ENCODE measurements around the gene NPBWR2.
"Not testable (repeated sequence)": the region's sequence is repeated elsewhere in the genome, so short reads cannot be mapped to it uniquely, and the experiment has no call there.

NPBWR2 gene

GRCh38 chr20:64121586-64121985 lies 14.2 kb upstream of the NPBWR2 start:
- no peak overlapping the region for H3K4me3 ChIP-seq (replicated peaks in 1 of 2; ENCODE audit: low read depth in 2 of 2, low read length in 2 of 2)
- DNase-seq (ENCODE audit: low read depth in 2 of 2), result no peak
- TF ChIP-seq CTCF (IDR thresholded peaks at IDR 0.05; ENCODE audit: low read depth, low read length), result no peak

- no peak overlapping the region for H3K4me3 ChIP-seq (replicated peaks in 1 of 2; ENCODE audit: low read depth in 2 of 2, low read length in 2 of 2)
- no peak for TF ChIP-seq CTCF (IDR thresholded peaks at IDR 0.05; ENCODE audit: low read depth, low read length)
- no peak for DNase-seq (ENCODE audit: low read depth in 2 of 2)
These were observed 12.4 kb upstream of the NPBWR2 start for GRCh38 chr20:64119681-64120341.

- no peak overlapping the region for H3K4me3 ChIP-seq (replicated peaks in 1 of 2; ENCODE audit: low read depth in 2 of 2, low read length in 2 of 2)
- DNase-seq (ENCODE audit: low read depth in 2 of 2), result no peak
- TF ChIP-seq CTCF (IDR thresholded peaks at IDR 0.05; ENCODE audit: low read depth, low read length), result no peak
These were observed 11.9 kb upstream of the NPBWR2 start for GRCh38 chr20:64119301-64119680.

GRCh38 chr20:64117432-64117777 lies 10.0 kb upstream of the NPBWR2 start:
- DNase-seq (ENCODE audit: low read depth in 2 of 2); H3K4me3 ChIP-seq (replicated peaks in 1 of 2; ENCODE audit: low read depth in 2 of 2, low read length in 2 of 2): not testable (repeated sequence)

GRCh38 chr20:64116541-64117431 lies 9.4 kb upstream of the NPBWR2 start:
- DNase-seq (ENCODE audit: low read depth in 2 of 2), result no peak
- H3K4me3 ChIP-seq (replicated peaks in 1 of 2; ENCODE audit: low read depth in 2 of 2, low read length in 2 of 2), result no peak overlapping the region
- no peak for TF ChIP-seq CTCF (IDR thresholded peaks at IDR 0.05; ENCODE audit: low read depth, low read length)

GRCh38 chr20:64116016-64116415 lies 8.7 kb upstream of the NPBWR2 start:
- H3K4me3 ChIP-seq (replicated peaks in 1 of 2; ENCODE audit: low read depth in 2 of 2, low read length in 2 of 2), result no peak overlapping the region
- DNase-seq (ENCODE audit: low read depth in 2 of 2), result no peak
- no peak for TF ChIP-seq CTCF (IDR thresholded peaks at IDR 0.05; ENCODE audit: low read depth, low read length)

- no peak for DNase-seq (ENCODE audit: low read depth in 2 of 2)
- no peak for TF ChIP-seq CTCF (IDR thresholded peaks at IDR 0.05; ENCODE audit: low read depth, low read length)
- no peak overlapping the region for H3K4me3 ChIP-seq (replicated peaks in 1 of 2; ENCODE audit: low read depth in 2 of 2, low read length in 2 of 2)
These were observed 8.0 kb upstream of the NPBWR2 start for GRCh38 chr20:64115171-64115911.

All from cardiac fibroblast (primary cell).